Right renal cortex interstitium (tissue), 3 donors: ENCODE measurements around the gene LY6G6D. TPM values are rescaled to one million over a fixed set of nuclear protein-coding genes. Genes with fewer than 3 reads are reported as not detected.
A peak's percentile ranks its signal among the peaks of the same experiment; 100 is the strongest.

Experiments used
- DNase-seq, 3 donors: peaks; one replicate each; pipeline ENCODE4 v3.0.0-alpha.2; 2013; ENCODE audit warnings: low read depth in 3 of 3, low spot score in 2 of 3
- polyA plus RNA-seq, 3 donors: library from polyadenylated mRNA; unstranded; fragments of 120-200 nt; gene quantifications; one replicate each; pipeline ENCODE4 v1.2.1, GENCODE V29; 2013; ENCODE audit not compliant: insufficient read length in 3 of 3

The LY6G6D gene
- polyA plus RNA-seq, 3 donors = 0.34 TPM; not detected in 2

GRCh38 chr6:31717499-31718222, 2.5 kb downstream of the LY6G6D start:
- DNase-seq = no peak

- DNase-seq = no peak
Measured at GRCh38 chr6:31718265-31718664, 3.1 kb downstream of the LY6G6D start.

- no peak for DNase-seq
Measured at GRCh38 chr6:31719001-31719400, 3.9 kb downstream of the LY6G6D start.

- DNase-seq = no peak
Measured at GRCh38 chr6:31720196-31720770, 5.1 kb downstream of the LY6G6D start.

GRCh38 chr6:31721351-31722020, 6.3 kb downstream of the LY6G6D start, which contains the start of gene LY6G6C:
Gene LY6G6C, minus strand, starts transcription at chr6:31721746. Its CDS starts 67 bp downstream, at chr6:31721679.
- DNase-seq = no peak

GRCh38 chr6:31722173-31722572, 7.0 kb downstream of the LY6G6D start:
- no peak for DNase-seq

- no peak for DNase-seq
Measured at GRCh38 chr6:31723245-31723979, 8.3 kb downstream of the LY6G6D start, which contains the start of gene MPIG6B. Gene MPIG6B, plus strand, starts transcription at chr6:31723373. Its CDS starts 11 bp downstream, at chr6:31723384.

- no peak for DNase-seq
Measured at GRCh38 chr6:31723980-31724691, 9.0 kb downstream of the LY6G6D start.

- no peak for DNase-seq
Measured at GRCh38 chr6:31725502-31726350, 10.6 kb downstream of the LY6G6D start.

GRCh38 chr6:31727034-31727716, 12.0 kb downstream of the LY6G6D start:
- DNase-seq = no peak

GRCh38 chr6:31727717-31728671, 12.8 kb downstream of the LY6G6D start:
- DNase-seq = no peak

GRCh38 chr6:31728767-31729514, 13.8 kb downstream of the LY6G6D start, which contains the start of gene DDAH2:
Gene DDAH2, minus strand, starts transcription at chr6:31729299. Its CDS starts 138 bp downstream, at chr6:31729161.
- DNase-seq = no peak

- DNase-seq = peak; percentile 86 to 89 (median 89)
Measured at GRCh38 chr6:31729515-31729978, 14.4 kb downstream of the LY6G6D start.

- peak; percentile 62 to 89 (median 88) for DNase-seq
Measured at GRCh38 chr6:31729979-31730630, 15.0 kb downstream of the LY6G6D start.

GRCh38 chr6:31730631-31731086, 15.5 kb downstream of the LY6G6D start:
- DNase-seq = no peak

- no peak for DNase-seq
Measured at GRCh38 chr6:31732029-31732428, 16.9 kb downstream of the LY6G6D start.
